GM21367 (cell line): ENCODE results near the gene SLC4A7.
"Not testable (repeated sequence)": the region's sequence is repeated elsewhere in the genome, so short reads cannot be mapped to it uniquely, and the experiment has no call there.

Experiments used
- ATAC-seq: cut with Tn5 transposase; IDR thresholded peaks from one replicate; pipeline ENCODE4 v1.9.1; 2021; ENCODE audit not compliant: unreplicated experiment

SLC4A7 gene

DNA sequence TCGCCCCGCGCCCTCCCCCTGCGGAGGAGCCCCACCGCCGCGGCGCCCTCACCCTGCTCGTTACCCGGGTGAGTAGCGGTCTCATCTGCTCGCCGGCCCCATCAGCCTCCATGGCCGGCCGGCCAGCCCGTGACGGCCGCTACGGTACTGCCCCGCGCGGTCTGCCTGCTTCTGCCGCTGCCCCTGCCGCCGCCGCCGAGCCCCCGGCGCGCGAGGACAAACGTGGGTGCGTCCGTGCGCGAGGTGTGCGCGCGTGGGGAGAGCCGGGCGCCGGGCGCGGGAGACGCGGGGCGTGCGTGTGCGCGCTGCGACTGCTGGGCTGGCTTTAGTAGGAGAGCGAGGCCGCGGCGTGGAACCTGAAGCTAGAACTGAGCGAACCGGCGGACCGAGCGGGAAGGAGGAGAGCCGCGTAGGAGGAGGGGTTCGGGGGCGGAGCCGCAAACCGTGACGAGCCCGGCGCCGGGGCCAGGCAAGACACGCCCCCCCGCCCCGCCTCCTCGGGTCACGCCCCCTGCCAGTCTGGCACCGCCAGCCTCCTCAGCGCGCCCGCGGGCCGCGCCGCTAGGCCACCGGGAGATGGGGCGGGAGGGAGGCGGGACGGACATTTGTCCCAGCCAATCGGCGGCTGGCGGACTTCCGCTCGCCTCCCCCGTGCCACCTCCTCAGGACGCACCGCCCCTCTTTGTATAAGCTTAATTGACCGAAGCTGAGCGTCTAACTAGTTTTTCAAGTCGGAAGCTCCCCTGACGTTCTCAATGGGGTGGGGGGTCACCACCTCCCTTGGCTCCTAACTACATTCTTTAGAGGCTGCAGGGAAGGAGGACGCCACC, at the start of gene SLC4A7:
SLC4A7 (minus strand) TSS at position 370 of the 830 bp plus-strand sequence; CDS start at position 112, 258 bp downstream.
- ATAC-seq: peak; percentile 93

DNA sequence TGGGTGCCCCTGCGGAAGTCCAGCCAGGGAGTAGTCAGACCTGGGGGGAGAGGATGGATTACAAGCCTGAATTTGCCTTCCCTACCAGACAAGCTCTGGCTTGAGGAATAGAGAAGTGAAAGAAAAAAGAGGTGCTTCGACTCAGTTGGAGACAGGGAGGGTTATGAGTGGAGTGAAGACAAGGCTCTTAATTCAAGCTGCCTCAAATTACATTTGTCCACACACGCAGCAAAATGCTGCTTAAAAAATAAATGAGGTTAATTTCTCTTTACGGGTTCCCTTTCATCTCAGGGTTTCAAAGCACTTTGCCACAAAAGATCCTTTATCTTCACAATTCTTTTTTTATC, 49.0 kb upstream of the SLC4A7 start:
- ATAC-seq: no peak

DNA sequence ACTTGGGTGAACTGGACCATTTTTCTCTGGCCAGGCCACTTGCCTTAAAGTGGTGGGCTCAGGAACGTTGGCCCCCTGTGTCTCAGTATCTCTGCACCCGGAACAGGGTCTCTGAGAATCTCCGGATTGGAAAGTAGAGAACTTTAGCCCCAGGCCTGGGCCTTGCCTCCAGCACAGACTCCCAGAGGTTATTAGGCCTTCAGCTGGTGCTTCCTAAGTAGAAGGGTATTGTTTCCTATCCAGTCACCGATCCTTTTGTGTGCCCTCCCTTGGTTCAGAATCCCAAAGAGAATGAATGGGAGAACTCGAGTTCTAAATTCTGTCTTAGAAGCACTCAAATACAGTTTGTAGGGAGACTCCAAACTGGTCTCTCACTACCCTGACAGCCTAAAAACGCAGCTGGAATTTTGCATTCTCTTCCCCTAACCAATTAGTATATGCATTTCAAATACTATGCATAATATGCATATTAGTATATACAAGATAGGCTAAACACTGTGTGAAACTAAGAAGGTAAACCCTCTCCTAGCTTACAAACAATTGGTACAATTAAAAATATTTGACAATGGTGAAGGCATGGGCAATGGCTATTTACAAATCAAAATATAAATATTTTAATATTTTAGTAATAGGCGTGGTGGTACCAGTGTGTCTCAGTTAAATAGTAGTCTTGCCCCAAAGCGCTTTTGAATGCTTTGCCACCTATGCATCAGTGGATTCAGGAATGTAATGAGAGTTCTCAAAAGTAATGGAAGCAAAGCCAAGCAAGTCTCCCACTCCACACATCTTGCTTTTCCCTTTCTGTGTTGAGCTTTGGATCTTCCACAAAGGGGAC, 48.5 kb upstream of the SLC4A7 start:
- no peak for ATAC-seq

DNA sequence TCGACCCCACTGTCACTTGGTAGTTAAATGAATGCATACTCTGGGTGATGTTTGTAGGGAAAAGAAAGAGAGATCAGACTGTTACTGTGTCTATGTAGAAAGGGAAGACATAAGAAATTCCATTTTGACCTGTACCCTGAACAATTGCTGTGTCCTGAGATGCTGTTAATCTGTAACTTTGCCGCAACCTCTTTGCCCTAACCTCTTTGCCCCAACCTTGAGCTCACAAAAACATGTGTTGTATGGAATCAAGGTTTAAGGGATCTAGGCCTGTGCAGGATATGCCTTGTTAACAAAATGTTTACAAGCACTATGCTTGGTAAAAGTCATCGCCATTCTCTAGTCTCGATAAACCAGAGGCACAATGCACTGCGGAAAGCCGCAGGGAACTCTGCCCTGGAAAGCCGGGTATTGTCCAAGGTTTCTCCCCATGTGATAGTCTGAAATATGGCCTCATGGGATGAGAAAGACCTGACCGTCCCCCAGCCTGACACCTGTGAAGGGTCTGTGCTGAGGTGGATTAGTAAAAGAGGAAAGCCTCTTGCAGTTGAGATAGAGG, 47.1 kb upstream of the SLC4A7 start:
- ATAC-seq: not testable (repeated sequence)

DNA sequence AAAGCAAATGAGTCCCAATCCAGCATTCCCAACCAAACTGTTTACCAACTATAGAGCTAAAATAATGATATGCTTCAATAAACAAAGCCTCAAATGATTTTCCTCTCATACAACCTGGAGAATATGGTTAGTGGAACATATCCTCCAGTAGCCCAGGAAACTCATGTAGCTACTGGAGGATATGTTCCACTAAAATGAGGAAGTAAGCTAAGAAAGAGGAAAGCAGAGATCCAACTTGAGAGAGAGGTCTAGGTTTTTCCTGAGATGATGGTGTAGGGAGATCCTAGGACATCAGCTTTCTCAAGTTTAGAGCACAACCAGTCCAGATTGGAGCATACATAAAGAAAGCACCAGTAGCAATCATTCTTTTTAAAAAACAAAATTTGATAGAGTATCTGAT, 44.6 kb upstream of the SLC4A7 start:
- no peak for ATAC-seq

DNA sequence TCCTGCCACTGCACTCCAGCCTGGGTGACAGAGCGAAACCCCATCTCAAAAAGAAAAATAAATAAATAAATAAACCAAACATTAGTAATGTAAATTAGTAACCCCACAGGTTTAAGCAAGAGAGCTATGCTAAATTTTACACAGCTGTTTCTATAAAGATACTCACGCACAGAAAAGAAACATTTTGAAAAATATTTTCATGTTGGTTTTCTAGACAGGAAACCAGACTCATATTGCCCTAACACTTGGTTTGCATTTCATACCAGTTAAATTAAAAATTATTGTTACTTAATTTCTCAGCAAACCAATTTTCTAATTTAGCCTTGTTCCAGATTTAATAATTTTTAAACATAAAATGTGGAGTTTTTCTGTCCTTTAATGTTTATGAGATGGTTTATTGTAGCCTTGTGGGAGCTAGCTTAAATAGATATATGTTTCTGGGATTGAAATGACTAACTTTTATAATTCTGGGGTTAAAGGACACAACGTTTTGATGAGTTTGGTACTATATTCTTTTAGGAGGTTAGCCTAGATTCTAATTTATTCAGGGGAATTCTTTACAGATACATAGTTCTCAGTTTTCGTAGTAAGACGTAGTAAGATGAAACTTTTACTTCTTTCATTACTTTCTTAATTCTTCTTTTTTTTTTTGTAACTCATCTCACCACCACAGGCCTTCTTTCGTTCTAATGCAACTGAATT, 42.6 kb upstream of the SLC4A7 start:
- no peak for ATAC-seq

DNA sequence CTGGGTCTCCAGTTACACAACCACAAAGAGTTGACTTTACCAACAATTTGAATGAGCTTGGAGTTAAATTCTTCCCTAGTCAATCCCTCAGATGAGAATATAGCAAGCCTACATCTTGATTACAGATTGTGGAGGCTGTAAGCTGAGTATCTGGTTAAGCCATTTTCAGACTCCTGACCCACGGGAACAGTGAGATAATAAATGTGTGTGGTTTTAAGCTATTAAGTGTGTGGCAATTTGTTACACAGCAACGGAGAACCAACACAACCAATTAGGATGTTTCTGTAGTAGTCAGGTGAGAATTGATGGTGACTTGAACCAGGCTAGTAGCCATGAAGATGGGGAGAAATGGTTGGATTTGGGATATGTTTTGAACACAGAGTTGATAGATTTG, 37.7 kb upstream of the SLC4A7 start:
- no peak for ATAC-seq

DNA sequence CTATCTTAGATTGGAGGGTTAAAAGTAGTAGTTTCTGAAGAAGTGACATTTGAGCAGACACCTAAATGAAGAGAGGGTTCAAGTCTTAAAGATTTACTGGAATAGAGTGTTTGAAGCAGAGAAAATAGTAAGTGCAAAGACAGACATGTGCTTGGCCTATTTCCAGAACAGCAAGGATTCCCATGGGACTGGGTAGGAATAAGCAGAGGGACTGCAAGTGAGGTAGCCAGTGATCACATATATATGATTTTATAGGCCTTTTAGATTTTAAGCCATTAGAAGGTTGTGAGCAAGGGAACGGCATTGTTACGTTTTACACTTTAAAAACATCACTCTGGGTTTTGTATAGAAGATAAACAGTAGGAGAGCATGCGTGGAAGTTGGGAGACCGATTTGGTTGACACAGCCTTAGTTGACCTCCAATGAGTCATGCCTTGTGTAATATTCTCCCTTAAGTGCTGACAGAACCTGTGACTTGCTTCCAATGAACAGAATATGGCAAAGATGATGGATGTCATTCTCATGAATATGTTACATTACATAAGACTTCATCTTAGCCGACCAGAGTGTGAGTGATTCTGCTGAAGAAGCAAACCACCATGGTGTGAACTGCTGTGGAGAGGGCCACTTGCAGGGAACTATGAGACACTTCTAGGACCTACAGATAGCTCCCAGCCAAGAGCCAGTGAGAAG, 37.1 kb upstream of the SLC4A7 start:
- ATAC-seq: no peak

DNA sequence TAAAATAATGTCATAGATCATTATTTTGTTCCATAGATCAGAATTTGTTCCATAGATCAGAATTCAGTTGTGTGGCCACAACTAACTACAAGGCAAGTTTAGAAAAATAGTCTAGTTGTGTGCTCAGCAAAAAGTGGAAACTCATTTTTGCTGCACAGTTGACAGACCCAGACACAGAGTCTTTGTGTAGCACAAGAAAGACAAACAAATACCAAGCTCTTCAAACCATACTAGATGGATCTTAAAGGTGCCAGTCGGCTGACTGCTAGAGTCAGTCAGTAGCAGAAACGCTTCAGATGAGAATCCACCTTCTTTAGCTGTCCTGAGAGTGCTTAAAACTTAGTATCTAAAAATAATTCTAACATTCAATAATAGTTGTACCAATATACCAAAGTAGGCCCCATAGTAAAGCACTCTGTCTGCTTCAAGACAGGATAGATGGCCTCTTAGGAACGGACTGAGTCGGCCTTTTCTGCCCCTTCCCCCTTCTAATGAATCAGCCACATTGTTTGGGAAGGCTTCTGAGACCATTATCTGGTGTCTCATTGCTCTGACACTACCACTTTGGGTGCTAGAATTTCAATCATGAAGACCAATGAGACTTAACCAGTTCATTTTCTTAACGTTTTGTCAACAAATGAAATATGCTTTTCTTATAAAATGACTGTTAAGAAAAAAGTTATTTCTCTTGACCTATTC, 27.7 kb upstream of the SLC4A7 start:
- no peak for ATAC-seq

DNA sequence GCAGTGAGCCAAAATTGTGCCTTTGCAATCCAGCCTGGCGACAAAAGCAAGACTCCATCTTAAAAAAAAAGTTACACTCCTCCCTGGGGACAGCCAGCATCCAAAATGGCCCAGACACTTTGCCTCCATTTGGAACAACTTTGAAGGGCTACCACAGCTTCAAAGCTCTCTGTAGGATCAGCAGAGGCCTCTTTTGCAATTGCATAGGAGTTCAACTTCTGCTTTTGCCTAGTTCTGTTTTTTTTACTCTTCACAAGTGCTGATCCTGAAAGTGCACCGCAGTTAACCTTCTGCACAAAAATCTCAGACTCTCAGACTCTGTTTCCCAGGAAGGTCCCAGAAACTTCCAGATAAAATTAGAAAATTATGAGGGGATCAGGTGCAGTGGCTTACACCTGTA, 25.2 kb upstream of the SLC4A7 start:
- no peak for ATAC-seq

DNA sequence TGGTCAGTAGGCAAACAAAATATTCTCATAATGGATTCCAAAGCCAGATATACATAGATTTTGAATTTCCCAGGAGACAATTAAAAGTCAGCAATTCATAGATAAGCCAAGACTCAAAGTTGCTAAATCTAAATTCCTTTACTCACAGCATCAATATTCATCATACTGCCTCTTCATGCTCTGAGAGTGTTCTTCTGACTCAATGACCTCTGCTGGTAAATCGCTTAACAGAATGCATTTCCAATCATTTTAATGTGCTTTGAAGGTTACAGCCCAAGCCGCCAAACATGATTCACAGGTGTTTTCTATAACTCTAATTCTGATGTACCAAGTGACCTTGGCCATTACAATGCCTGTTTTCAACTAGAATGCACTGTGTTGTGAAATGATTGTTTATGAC, 24.2 kb upstream of the SLC4A7 start:
- ATAC-seq: no peak

DNA sequence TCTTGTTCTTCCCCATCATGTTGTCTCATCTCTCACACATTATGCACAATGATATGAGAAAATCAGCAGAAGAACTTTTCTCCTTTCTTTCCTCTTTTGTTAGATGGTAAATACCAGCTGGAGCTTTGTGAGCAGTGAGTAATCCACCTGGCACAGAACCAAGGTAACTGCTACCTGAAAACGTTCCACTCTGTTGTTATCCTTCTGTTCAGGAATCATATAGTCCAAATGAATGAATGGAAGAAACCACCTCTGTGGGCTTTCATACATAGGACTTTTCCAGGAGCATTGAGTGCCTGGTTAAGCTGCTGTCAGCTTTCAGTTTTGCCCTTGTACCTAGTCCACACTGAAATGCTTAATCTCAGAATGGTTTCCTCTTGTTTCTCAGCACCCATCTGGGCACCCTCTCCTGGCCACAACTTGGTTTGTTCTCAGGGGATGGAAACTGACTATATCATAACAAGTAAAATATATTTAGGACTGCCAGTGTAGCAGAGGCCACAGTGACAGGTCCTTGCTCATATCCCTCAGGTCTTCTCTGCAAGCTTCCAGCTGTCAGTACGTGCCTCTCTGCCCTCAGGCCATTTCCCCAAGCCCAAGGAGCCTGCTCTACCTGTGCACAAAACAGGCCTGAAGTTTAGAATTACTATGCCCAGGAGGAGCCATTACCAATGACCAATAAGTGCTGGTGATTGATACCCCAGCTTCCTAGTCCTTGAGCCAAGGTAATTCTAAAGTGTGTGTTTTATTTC, 23.5 kb upstream of the SLC4A7 start:
- no peak for ATAC-seq

DNA sequence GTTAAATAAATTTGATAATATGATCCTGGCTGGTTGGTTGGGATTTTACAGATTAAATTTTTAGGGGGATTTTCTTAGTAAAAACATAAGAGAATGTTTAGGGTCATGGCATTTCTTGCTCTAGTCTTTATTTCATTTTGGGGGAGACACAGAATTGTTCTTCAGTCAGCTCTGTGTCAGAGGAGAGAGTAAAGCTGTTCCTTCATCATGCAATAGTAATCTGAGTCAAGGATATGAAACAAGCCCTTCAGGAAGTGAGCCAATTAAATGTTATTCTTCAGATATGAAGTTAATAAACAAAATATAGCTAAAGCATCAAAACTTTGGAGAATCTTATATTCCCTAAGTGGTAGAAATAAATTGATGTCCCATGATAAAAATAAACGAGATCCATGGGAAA, 22.9 kb upstream of the SLC4A7 start:
- ATAC-seq: no peak

DNA sequence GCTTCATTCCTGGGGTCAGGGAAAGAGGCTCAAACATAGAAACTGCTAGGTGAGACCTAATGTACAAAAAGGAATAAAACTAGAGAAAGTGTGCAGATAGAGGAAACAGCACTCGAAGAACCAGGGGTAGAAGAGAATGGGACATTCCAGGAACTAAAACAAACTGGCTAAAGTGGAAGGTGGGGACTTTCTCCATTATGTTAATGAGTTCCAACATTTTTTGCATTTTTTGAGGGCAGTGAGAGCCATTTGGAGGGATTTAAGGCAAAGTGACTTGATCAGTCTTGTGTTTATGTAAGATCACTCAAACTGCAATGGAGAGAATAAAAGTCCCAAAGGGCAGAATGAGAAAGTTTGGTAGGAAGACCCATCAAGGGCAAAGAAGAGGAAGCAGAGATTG, 20.6 kb upstream of the SLC4A7 start:
- no peak for ATAC-seq

DNA sequence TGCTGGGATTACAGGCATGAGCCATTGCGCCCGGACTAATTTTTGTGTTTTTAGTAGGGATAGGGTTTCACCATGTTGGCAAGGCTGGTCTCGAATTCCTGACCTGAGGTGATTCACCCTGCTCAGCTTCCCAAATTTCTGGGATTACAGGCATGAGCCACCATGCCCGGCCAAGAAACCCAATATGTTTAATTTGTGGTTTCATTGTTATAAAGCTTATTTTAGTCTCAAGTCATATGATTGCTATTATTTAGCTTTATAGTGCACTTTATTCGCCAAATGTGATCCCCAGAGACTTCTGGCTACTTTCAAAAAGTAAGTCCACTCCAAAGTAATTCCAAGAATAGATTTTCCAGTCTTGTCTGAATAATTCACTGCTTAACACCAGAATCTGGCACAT, 19.3 kb upstream of the SLC4A7 start:
- no peak for ATAC-seq

DNA sequence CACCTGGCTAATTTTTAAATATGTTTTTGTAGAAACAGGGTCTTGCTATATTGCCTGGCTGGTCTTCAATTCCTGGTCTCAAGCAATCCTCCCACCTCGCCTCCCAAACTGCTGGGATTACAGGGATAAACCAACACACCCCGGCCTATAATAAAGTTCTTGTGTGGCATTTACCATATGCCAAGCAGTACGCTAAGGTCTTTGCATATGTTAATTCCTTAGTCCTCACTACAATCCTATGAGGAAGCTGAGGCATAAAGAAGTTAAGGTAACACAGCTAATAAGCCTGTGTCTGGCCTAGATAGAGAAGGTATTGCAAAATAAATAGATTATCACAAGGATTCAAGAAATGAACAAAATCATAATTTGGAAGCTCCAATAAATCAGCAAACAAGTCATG, 17.6 kb upstream of the SLC4A7 start:
- no peak for ATAC-seq

DNA sequence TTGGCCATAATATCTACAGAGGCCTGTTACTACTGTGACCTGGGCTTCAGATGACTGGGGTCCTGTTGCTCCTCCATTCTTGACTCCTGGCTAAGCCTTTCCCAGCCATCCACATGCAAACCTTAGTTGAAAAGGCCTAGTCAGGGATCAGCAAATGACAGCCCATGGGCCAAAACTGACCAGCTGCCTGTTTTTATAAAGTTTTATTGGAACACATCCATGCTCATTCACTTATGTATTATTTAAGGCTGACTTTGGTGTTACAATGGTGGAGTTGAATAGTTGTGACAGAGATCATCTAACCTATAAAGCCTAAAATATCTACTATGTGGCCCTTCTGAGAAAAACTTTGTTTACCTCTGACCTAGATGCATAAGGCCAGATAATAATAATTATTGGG, 16.8 kb upstream of the SLC4A7 start:
- no peak for ATAC-seq

DNA sequence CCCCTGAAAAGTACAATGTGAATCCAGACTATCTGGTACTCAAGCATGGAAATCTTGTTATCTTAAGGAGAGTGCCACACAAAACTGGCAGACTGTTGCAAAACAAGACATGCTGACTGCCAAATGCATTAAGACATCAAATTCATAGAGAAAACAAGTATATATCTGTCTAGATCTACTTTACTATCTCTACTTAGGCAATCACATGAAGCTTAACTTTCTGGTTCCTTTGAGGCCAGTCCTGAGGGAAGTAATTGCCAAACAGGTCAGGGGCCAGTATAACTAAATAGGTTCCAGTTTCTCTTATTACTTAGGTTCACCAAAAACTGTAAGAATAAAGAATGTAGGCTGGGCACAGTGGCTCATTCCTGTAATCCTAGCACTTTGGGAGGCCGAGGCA, 15.9 kb upstream of the SLC4A7 start:
- no peak for ATAC-seq

DNA sequence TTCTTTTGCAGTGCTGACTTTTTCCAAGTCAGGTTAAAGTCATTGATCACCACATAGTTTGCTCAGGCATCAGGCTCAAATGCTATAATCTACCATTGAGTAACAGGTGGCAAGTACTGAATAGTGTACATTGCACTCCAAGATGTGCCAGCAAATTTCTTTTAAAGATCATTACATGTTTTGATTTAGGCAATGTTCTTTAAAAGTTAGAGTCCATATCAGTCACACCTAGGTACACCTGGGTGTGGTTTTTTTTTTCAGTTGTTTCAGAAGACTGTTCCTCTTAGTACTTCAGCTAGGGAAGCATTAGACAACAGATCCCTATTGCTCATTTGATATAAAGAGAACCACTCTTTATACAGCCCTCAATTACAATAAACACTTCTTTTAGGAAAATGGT, 10.6 kb upstream of the SLC4A7 start:
- ATAC-seq: no peak

DNA sequence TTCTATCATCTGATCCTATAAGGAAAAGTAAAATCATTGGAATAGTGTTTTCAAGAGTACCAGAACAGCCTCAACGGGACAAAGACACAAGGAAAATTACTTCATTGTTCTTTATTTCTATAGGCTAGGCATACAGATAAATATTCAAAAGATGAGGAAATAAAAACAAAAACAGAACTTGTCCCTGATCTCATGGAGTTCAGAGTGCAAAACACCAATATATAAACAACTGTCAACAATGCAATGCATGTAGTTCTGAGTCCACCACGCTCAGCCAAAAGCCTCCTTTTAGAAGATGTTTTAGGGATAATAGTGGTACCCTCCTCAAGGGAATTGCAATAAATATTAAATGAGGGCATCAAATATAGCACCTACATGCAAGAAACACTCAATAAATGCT, 4.6 kb upstream of the SLC4A7 start:
- ATAC-seq: no peak
